ENCODE results near the gene AGBL3. TPM values are rescaled to one million over a fixed set of nuclear protein-coding genes. Genes with fewer than 3 reads are reported as not detected.

AGBL3 gene
- total and polyA plus RNA-seq, 2 of the 8 experiments (the other 6 are each of a cell fraction or from before 2014, with no cell fraction given): 1.1 to 1.9 TPM

- DNase-seq (ENCODE audit: low read depth in 1 of 2, low spot score in 2 of 2) (no peak), FAIRE-seq (no peak)
- Histone ChIP-seq H2BK20ac (ENCODE audit: low read length) (no peak overlapping the region), H3K4me2 (ENCODE audit: insufficient read depth in 1 of 2, low read depth in 2 of 2, low read length in 2 of 2) (no peak overlapping the region), H2BK120ac (replicated peaks; ENCODE audit: low read depth, low read length) (no peak overlapping the region), H3K4me3 (ENCODE audit: extremely low read depth in 1 of 4, insufficient read depth in 2 of 4, low read depth in 3 of 4, low read length in 4 of 4) (no peak overlapping the region), H3K23me2 (ENCODE audit: low read depth, low read length) (no peaks in the 10 kb centered on the region; the same call in 1 of the 2 replicates), H4K20me1 (replicated peaks in 1 of 2; ENCODE audit: control insufficient read depth in 1 of 2, insufficient read depth in 2 of 2, low read length in 2 of 2) (peaks cover 0 to 4% of the 10 kb centered on the region in 2 experiments), H2AFZ (ENCODE audit: low read length) (no peak overlapping the region), H3K36me3 (ENCODE audit: control insufficient read depth in 2 of 4, insufficient read depth in 4 of 4, low read length in 3 of 4) (peaks cover 16 to 49% (median 39%) of the 10 kb centered on the region in 4 experiments), H4K8ac (ENCODE audit: extremely low read depth, insufficient read depth, low read length) (no peak overlapping the region; the same call in 1 of the 2 replicates), H3K9me3 (ENCODE audit: insufficient read depth in 2 of 2, low read depth in 1 of 2, low read length in 1 of 2) (peaks cover 0 to 2% of the 10 kb centered on the region in 2 experiments; a peak in 2 of 4 replicates), H2AK5ac (ENCODE audit: low read depth, low read length) (no peak overlapping the region), H2BK5ac (ENCODE audit: low read depth, low read length) (no peak overlapping the region), H4K91ac (replicated peaks; ENCODE audit: insufficient read length, low read length) (no peak overlapping the region), H3K23ac (ENCODE audit: insufficient read length) (no peak overlapping the region), H3K79me1 (ENCODE audit: low read depth, low read length) (no peaks in the 10 kb centered on the region; the same call in 1 of the 2 replicates), H3K18ac (ENCODE audit: extremely low read depth, low read length) (no peak overlapping the region), H3K79me2 (ENCODE audit: control insufficient read depth in 1 of 2, insufficient read depth in 2 of 2, low read length in 2 of 2) (peaks cover 0 to 20% of the 10 kb centered on the region in 2 experiments; a peak in 2 of 4 replicates), H2BK15ac (ENCODE audit: low read length) (no peak overlapping the region), H2BK12ac (ENCODE audit: low read depth, low read length) (no peak overlapping the region), H3K4me1 (replicated peaks in 1 of 4; ENCODE audit: control insufficient read depth in 3 of 4, insufficient read depth in 4 of 4, low read length in 3 of 4) (peaks cover 1 to 16% (median 3%) of the 10 kb centered on the region in 4 experiments; a peak in 4 of 7 replicates), H3K14ac (ENCODE audit: insufficient read length) (no peak overlapping the region), H3K27ac (ENCODE audit: low read depth, low read length) (no peak overlapping the region), H3K9ac (replicated peaks in 1 of 4; ENCODE audit: extremely low read depth in 1 of 4, low read depth in 3 of 4, low read length in 3 of 4) (no peak overlapping the region), H3K27me3 (replicated peaks in 1 of 4; ENCODE audit: control insufficient read depth in 3 of 4, extremely low read depth in 1 of 4, insufficient read depth in 3 of 4, low read length in 3 of 4) (no peaks in the 10 kb centered on the region), H4K5ac (ENCODE audit: insufficient read length, low read depth, low read length) (no peak overlapping the region), H3K56ac (replicated peaks; ENCODE audit: insufficient read length, low read depth, low read length) (no peak overlapping the region), H3K4ac (replicated peaks; ENCODE audit: insufficient read length, low read depth, low read length) (no peak overlapping the region)
- CTCF ChIA-PET (ENCODE audit: partially characterized antibody): interaction anchor here (0.7 to 2.4 kb wide), 4 partner anchors 10 to 477 kb away, joined by 3 to 12 read pairs (median 4); no protein-coding TSS in a partner anchor
- 81% methylated on average over 12 of the region's 12 CpGs; no CpG with 5 or more reads in 1 of the 2 experiments for WGBS, 2 experiments (ENCODE audit: extremely low coverage in 1 of 2, insufficient coverage in 1 of 2, insufficient read length in 1 of 2, insufficient replicate concordance in 2 of 2, low coverage in 1 of 2, low lambda C conversion rate in 2 of 2, missing lambda C conversion rate in 1 of 2)
- POLR2A ChIA-PET (ENCODE audit: partially characterized antibody): interaction anchor here (4.7 kb wide), 1 partner anchor 9 kb away, joined by 32 read pairs; no protein-coding TSS in a partner anchor
- TF ChIP-seq ATF3 (IDR thresholded peaks at IDR 0.05; ENCODE audit: insufficient read depth, low read depth, low read length): no peak
- no peak for TF ChIP-seq TEAD4 (IDR thresholded peaks at IDR 0.05; ENCODE audit: low read depth, low read length)
- no peak for TF ChIP-seq SIN3A (conservative IDR thresholded peaks at IDR 0.05 in 1 of 2, IDR thresholded peaks at IDR 0.05 in 1 of 2; ENCODE audit: low read depth in 1 of 2, low read length in 2 of 2)
- no peak for TF ChIP-seq RFX5 (IDR thresholded peaks at IDR 0.05; ENCODE audit: borderline replicate concordance, low read depth, low read length)
- TF ChIP-seq RBBP5 (IDR thresholded peaks at IDR 0.05; ENCODE audit: borderline replicate concordance, low read depth, low read length): no peak
- no peak for TF ChIP-seq POU5F1 (IDR thresholded peaks at IDR 0.05; ENCODE audit: low read depth, low read length)
- no peak for TF ChIP-seq SUZ12 (IDR thresholded peaks at IDR 0.05; ENCODE audit: low read length)
- TF ChIP-seq USF2 (IDR thresholded peaks at IDR 0.05; ENCODE audit: low read length): no peak
- TF ChIP-seq KDM5A (IDR thresholded peaks at IDR 0.05; ENCODE audit: low read length): no peak
- no peak for TF ChIP-seq NRF1 (IDR thresholded peaks at IDR 0.05; ENCODE audit: low read depth, low read length)
- TF ChIP-seq ZNF274 (IDR thresholded peaks at IDR 0.05; ENCODE audit: borderline replicate concordance, extremely low read depth, low read length): no peak
These were observed 181.1 kb downstream of the AGBL3 start for GRCh38 chr7:135167365-135167917.

Measured in H1 (cell line).